Measurements from ENCODE around the gene DOCK10. TPM values are rescaled to one million over a fixed set of nuclear protein-coding genes. Genes with fewer than 3 reads are reported as not detected.

DOCK10 gene
- total and polyA plus RNA-seq, 4 donors: 7.6 to 81.8 (median 42.6) TPM

DNA sequence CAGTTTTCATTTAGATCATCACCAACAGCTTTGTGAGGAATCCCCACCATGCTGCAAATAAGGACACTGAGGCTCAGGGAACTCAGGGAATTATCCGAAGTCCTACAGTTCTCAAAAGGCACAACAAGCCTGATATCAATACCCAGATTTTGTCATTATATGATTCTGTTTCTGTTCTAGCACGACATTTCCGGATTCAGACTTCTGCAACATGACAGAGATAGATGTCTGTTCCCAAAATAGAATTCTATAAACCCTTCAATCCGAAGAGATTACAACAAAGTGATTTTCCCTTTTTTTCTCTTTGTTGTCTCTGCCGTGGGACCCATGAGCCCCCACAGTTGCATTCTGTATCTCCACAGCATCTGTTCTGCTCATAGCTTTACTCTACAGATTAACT is 72.0 kb downstream of the DOCK10 start:
- WGBS, 2 donors: 11% methylated on average over 5 of the region's 5 CpGs
- peak overlapping the region; percentile 48 to 63 for H3K27ac ChIP-seq (ENCODE audit: low read depth in 1 of 2, low read length in 2 of 2)
- H3K36me3 ChIP-seq (ENCODE audit: control insufficient read depth in 1 of 2, insufficient read depth in 2 of 2, low read length in 1 of 2): no peaks in the 10 kb centered on the region
- intact Hi-C loops (cut with DNase I): loop anchor here in 1 of 2 donors (5.0 kb wide), 1 partner anchor 33 kb away; no protein-coding TSS in a partner anchor
- H3K4me1 ChIP-seq (ENCODE audit: control insufficient read depth in 1 of 2, insufficient read depth in 2 of 2, low read length in 2 of 2): peaks cover 2 to 10% of the 10 kb centered on the region in 2 donors
- no peaks in the 10 kb centered on the region for H3K9me3 ChIP-seq (ENCODE audit: control insufficient read depth, low read length)
- H3K4me3 ChIP-seq (ENCODE audit: low read length in 2 of 2): no peak overlapping the region
- DNase-seq (no peak), ATAC-seq (ENCODE audit: low FRiP score) (no peak)
- H3K27me3 ChIP-seq (ENCODE audit: control insufficient read depth in 1 of 2, insufficient read depth in 2 of 2, low read length in 1 of 2): no peaks in the 10 kb centered on the region

DNA sequence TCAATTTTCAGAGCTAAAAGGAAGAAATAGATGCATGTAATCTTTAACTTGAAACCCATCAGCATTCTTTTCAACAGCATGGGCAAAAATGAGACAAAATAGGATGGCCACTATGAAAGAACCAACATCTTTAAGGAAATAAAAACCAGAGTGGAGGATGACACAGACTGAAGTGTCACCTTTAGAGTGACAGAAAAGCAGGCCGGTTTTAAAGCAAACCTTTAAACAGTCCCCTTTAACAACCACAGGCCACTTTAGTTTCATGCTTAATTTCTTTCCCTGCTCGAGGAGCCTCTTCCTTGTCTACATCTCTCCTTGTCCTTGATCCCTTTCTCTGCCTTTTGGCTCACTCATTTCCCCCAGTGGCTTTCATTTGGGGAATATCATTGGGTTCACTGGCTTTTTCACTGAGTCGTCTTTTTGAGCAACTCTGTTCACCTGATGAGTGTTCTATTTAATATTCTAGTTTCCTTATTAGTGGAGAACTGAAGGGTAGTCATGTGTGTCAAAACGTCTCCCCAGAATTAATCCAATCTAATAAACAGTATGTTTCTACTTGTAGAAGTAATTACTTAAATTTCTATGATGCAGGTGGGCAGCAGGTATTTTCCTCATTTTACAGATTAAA is 72.5 kb downstream of the DOCK10 start:
- WGBS, 2 donors: 73 to 74% methylated on average over 4 of the region's 4 CpGs
- intact Hi-C loops (cut with DNase I): loop anchor here in 1 of 2 donors (5.0 kb wide), 1 partner anchor 32 kb away; no protein-coding TSS in a partner anchor
- peak overlapping the region; percentile 48 to 63 for H3K27ac ChIP-seq (ENCODE audit: low read depth in 1 of 2, low read length in 2 of 2)

GRCh38 chr2:224969095-224969494 is 73.2 kb downstream of the DOCK10 start:
- WGBS, 2 donors: 82 to 84% methylated on average over 5 of the region's 5 CpGs
- ATAC-seq (ENCODE audit: low FRiP score): no peak
- H3K27me3 ChIP-seq (ENCODE audit: control insufficient read depth in 1 of 2, insufficient read depth in 2 of 2, low read length in 1 of 2): no peaks in the 10 kb centered on the region
- DNase-seq: no peak
- H3K36me3 ChIP-seq (ENCODE audit: control insufficient read depth in 1 of 2, insufficient read depth in 2 of 2, low read length in 1 of 2): no peaks in the 10 kb centered on the region
- intact Hi-C loops (cut with DNase I): no loop called here
- H3K9me3 ChIP-seq (ENCODE audit: control insufficient read depth, low read length): no peaks in the 10 kb centered on the region
- H3K4me3 ChIP-seq (ENCODE audit: low read length in 2 of 2): no peak overlapping the region
- peak overlapping the region in 1 of 2 donors; percentile 58 for H3K27ac ChIP-seq (ENCODE audit: low read depth in 1 of 2, low read length in 2 of 2)
- H3K4me1 ChIP-seq (ENCODE audit: control insufficient read depth in 1 of 2, insufficient read depth in 2 of 2, low read length in 2 of 2): peaks cover 2 to 13% of the 10 kb centered on the region in 2 donors

More for the DNA sequence above, 72.5 kb downstream of the DOCK10 start:
- no peak overlapping the region for H3K4me3 ChIP-seq (ENCODE audit: low read length in 2 of 2)
- H3K9me3 ChIP-seq (ENCODE audit: control insufficient read depth, low read length): no peaks in the 10 kb centered on the region
- H3K4me1 ChIP-seq (ENCODE audit: control insufficient read depth in 1 of 2, insufficient read depth in 2 of 2, low read length in 2 of 2): peaks cover 2 to 13% of the 10 kb centered on the region in 2 donors
- no peaks in the 10 kb centered on the region for H3K27me3 ChIP-seq (ENCODE audit: control insufficient read depth in 1 of 2, insufficient read depth in 2 of 2, low read length in 1 of 2)
- DNase-seq (no peak), ATAC-seq (ENCODE audit: low FRiP score) (no peak)
- no peaks in the 10 kb centered on the region for H3K36me3 ChIP-seq (ENCODE audit: control insufficient read depth in 1 of 2, insufficient read depth in 2 of 2, low read length in 1 of 2)

DNA sequence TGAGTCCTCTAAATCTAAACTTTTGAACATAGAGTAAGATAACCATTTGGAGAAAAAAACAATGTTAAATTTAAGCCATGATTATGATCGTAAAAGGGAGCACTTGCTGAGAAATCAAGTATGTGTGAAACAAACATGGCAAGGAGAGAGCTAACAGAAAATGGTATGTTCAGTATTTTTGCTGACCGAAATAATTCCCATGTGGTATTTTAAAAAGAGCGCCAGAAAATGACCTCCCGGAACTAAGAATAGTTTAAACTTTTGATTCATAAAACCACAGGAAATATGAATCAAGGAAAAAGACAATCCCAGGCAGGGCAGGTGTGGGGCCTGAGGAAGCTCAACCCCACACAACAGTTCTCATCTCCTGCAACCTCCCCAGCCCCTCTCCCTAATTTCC is 74.2 kb downstream of the DOCK10 start:
- Histone ChIP-seq H3K4me1 (ENCODE audit: control insufficient read depth in 1 of 2, insufficient read depth in 2 of 2, low read length in 2 of 2) (peaks cover 2 to 13% of the 10 kb centered on the region in 2 donors), H3K36me3 (ENCODE audit: control insufficient read depth in 1 of 2, insufficient read depth in 2 of 2, low read length in 1 of 2) (no peaks in the 10 kb centered on the region), H3K9me3 (ENCODE audit: control insufficient read depth, low read length) (no peaks in the 10 kb centered on the region), H3K27me3 (ENCODE audit: control insufficient read depth in 1 of 2, insufficient read depth in 2 of 2, low read length in 1 of 2) (no peaks in the 10 kb centered on the region), H3K4me3 (ENCODE audit: low read length in 2 of 2) (no peak overlapping the region), H3K27ac (ENCODE audit: low read depth in 1 of 2, low read length in 2 of 2) (peak overlapping the region in 1 of 2 donors; percentile 92)
- intact Hi-C loops (cut with DNase I): no loop called here
- WGBS, 2 donors: 0 to 5% methylated on average over 4 of the region's 4 CpGs
- no peak for ATAC-seq (ENCODE audit: low FRiP score)
- no peak for DNase-seq

DNA sequence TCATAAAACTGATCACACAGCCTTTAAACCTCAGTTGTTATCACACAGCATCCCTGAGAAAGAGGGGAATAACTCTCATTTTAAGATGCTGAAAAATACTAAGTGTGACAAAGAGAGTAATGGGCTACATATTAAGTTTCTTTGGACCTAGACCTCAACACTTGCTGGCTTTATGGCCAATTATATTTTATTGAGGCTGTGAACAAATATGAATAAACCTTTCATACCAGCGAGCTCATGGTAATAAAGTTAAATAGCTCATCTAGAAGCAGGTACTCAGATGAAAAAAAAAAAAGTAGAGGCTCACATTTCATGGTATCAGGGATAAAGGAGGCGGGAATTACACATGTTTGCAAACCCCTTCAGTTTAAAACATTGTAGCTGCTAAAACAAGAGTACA is 75.7 kb downstream of the DOCK10 start:
- no peaks in the 10 kb centered on the region for H3K36me3 ChIP-seq (ENCODE audit: control insufficient read depth in 1 of 2, insufficient read depth in 2 of 2, low read length in 1 of 2)
- intact Hi-C loops (cut with DNase I): no loop called here
- no peak for DNase-seq
- H3K9me3 ChIP-seq (ENCODE audit: control insufficient read depth, low read length): no peaks in the 10 kb centered on the region
- no peak for ATAC-seq (ENCODE audit: low FRiP score)
- H3K27me3 ChIP-seq (ENCODE audit: control insufficient read depth in 1 of 2, insufficient read depth in 2 of 2, low read length in 1 of 2): no peaks in the 10 kb centered on the region
- H3K27ac ChIP-seq (ENCODE audit: low read depth in 1 of 2, low read length in 2 of 2): no peak overlapping the region
- peaks cover 4 to 13% of the 10 kb centered on the region in 2 donors for H3K4me1 ChIP-seq (ENCODE audit: control insufficient read depth in 1 of 2, insufficient read depth in 2 of 2, low read length in 2 of 2)
- no peak overlapping the region for H3K4me3 ChIP-seq (ENCODE audit: low read length in 2 of 2)
- 96 to 98% methylated on average over 2 of the region's 2 CpGs for WGBS, 2 donors

DNA sequence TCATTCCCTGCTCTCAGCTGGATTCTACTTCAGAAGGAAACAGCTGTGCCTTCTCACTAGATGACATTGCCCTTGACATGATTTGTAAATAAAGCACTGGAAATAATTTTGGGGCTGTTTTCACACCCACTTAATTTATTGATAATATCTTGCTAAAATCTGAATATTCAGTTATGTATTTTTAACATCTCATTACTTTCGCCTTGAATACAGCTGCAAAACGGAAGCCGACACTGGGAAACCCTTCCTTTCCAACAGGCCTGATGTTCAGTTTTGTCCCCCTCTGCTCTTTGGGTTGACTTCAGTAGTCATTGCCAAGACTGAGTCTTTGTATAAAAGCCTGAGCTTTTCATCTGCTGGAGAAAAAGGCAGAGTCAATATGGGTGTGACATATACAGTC is 82.7 kb downstream of the DOCK10 start:
- intact Hi-C loops (cut with DNase I): no loop called here
- no peaks in the 10 kb centered on the region for H3K36me3 ChIP-seq (ENCODE audit: control insufficient read depth in 1 of 2, insufficient read depth in 2 of 2, low read length in 1 of 2)
- DNase-seq (no peak), ATAC-seq (ENCODE audit: low FRiP score) (no peak)
- H3K27me3 ChIP-seq (ENCODE audit: control insufficient read depth in 1 of 2, insufficient read depth in 2 of 2, low read length in 1 of 2): no peaks in the 10 kb centered on the region
- no peak overlapping the region for H3K4me3 ChIP-seq (ENCODE audit: low read length in 2 of 2)
- H3K4me1 ChIP-seq (ENCODE audit: control insufficient read depth in 1 of 2, insufficient read depth in 2 of 2, low read length in 2 of 2): peaks cover 4 to 14% of the 10 kb centered on the region in 2 donors
- WGBS, 2 donors: 92 to 94% methylated on average over 3 of the region's 3 CpGs
- H3K9me3 ChIP-seq (ENCODE audit: control insufficient read depth, low read length): no peaks in the 10 kb centered on the region
- H3K27ac ChIP-seq (ENCODE audit: low read depth in 1 of 2, low read length in 2 of 2): no peak overlapping the region

DNA sequence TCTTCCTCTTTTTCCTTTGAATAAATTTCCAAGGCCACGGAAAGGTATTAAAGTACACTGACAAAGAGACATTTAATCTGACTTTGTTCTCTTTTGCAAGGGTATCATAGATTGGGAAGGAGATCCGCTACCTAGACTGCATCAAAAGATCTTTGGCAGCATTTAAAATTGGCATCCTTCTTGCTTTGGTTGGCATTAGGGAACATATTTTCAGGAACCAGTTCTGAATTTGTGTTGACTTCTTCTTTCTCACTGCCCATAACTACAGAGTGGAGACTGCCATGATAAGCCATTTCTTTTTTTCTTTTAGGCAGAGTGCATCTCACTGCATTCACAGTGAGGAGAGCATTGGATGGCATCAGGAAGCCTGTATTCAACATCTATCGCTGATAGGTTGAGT is 83.4 kb downstream of the DOCK10 start:
- no peaks in the 10 kb centered on the region for H3K27me3 ChIP-seq (ENCODE audit: control insufficient read depth in 1 of 2, insufficient read depth in 2 of 2, low read length in 1 of 2)
- 27 to 36% methylated on average over 3 of the region's 3 CpGs for WGBS, 2 donors
- H3K9me3 ChIP-seq (ENCODE audit: control insufficient read depth, low read length): no peaks in the 10 kb centered on the region
- no peak for DNase-seq
- no peak overlapping the region for H3K4me3 ChIP-seq (ENCODE audit: low read length in 2 of 2)
- no peaks in the 10 kb centered on the region for H3K36me3 ChIP-seq (ENCODE audit: control insufficient read depth in 1 of 2, insufficient read depth in 2 of 2, low read length in 1 of 2)
- ATAC-seq (ENCODE audit: low FRiP score): peak; percentile 39
- H3K27ac ChIP-seq (ENCODE audit: low read depth in 1 of 2, low read length in 2 of 2): no peak overlapping the region
- intact Hi-C loops (cut with DNase I): no loop called here
- peaks cover 4 to 14% of the 10 kb centered on the region in 2 donors for H3K4me1 ChIP-seq (ENCODE audit: control insufficient read depth in 1 of 2, insufficient read depth in 2 of 2, low read length in 2 of 2)

GRCh38 chr2:224958462-224958857 is 83.8 kb downstream of the DOCK10 start:
- DNase-seq (no peak), ATAC-seq (ENCODE audit: low FRiP score) (peak; percentile 26)
- Histone ChIP-seq H3K9me3 (ENCODE audit: control insufficient read depth, low read length) (no peaks in the 10 kb centered on the region), H3K27me3 (ENCODE audit: control insufficient read depth in 1 of 2, insufficient read depth in 2 of 2, low read length in 1 of 2) (no peaks in the 10 kb centered on the region), H3K4me3 (ENCODE audit: low read length in 2 of 2) (no peak overlapping the region), H3K27ac (ENCODE audit: low read depth in 1 of 2, low read length in 2 of 2) (peak overlapping the region in 1 of 2 donors; percentile 3), H3K4me1 (ENCODE audit: control insufficient read depth in 1 of 2, insufficient read depth in 2 of 2, low read length in 2 of 2) (peaks cover 6 to 14% of the 10 kb centered on the region in 2 donors), H3K36me3 (ENCODE audit: control insufficient read depth in 1 of 2, insufficient read depth in 2 of 2, low read length in 1 of 2) (no peaks in the 10 kb centered on the region)
- 53 to 55% methylated on average over 3 of the region's 3 CpGs for WGBS, 2 donors
- intact Hi-C loops (cut with DNase I): no loop called here

Data from aorta (tissue), 5 donors.